Smooth muscle cell (in vitro differentiated cells): ENCODE measurements around the gene ENDOG. TPM values are rescaled to one million over a fixed set of nuclear protein-coding genes. Genes with fewer than 3 reads are reported as not detected.
"Not testable (repeated sequence)": the region's sequence is repeated elsewhere in the genome, so short reads cannot be mapped to it uniquely, and the experiment has no call there.

Experiments
- DNase-seq: peaks from one replicate; lab custom pipeline; 2025; ENCODE audit not compliant: unreplicated experiment; lab: John Stamatoyannopoulos, UW
- H2AFZ ChIP-seq: fragments of 200-600 bp; sonication (generic); 2 replicates; pipeline ENCODE4 v1.6.0; 2016; ENCODE audit warnings: antibody characterized with exemption, low read depth, mild to moderate bottlenecking
- H3F3A ChIP-seq: fragments of 200-600 bp; sonication (generic); 2 replicates; pipeline ENCODE4 v1.6.0; 2017; ENCODE audit warnings: antibody characterized with exemption, low read depth
- H3K27ac ChIP-seq: fragments of 200-600 bp; sonication (generic); 2 replicates; pipeline ENCODE4 v1.5.1; 2016; ENCODE audit warnings: low read depth, mild to moderate bottlenecking
- H3K27me3 ChIP-seq: fragments of 200-600 bp; sonication (generic); 2 replicates; pipeline ENCODE4 v1.6.1; 2016; ENCODE audit warnings: low read depth, mild to moderate bottlenecking
- H3K36me3 ChIP-seq: fragments of 200-600 bp; sonication (generic); 2 replicates; pipeline ENCODE4 v1.5.1; 2016; ENCODE audit warnings: low read depth
- H3K4me1 ChIP-seq: fragments of 200-600 bp; sonication (generic); 2 replicates; pipeline ENCODE4 v1.5.1; 2016; ENCODE audit warnings: low read depth
- H3K4me2 ChIP-seq: fragments of 200-600 bp; sonication (generic); 2 replicates; pipeline ENCODE4 v1.6.0; 2016; ENCODE audit warnings: mild to moderate bottlenecking
- H3K4me3 ChIP-seq: fragments of 200-600 bp; sonication (generic); 2 replicates; pipeline ENCODE4 v1.5.1; 2016; ENCODE audit warnings: mild to moderate bottlenecking
- H3K79me2 ChIP-seq: fragments of 200-600 bp; sonication (generic); 2 replicates; pipeline ENCODE4 v1.6.0; 2016; ENCODE audit warnings: low read depth, mild to moderate bottlenecking
- H3K9ac ChIP-seq: fragments of 200-600 bp; sonication (generic); 2 replicates; pipeline ENCODE4 v1.6.0; 2016; ENCODE audit warnings: low read depth
- H3K9me3 ChIP-seq: fragments of 200-600 bp; sonication (generic); replicated peaks from 2 replicates; pipeline ENCODE4 v1.5.1; 2016; ENCODE audit warnings: low read depth
- H4K20me1 ChIP-seq: fragments of 200-600 bp; sonication (generic); 2 replicates; pipeline ENCODE4 v1.6.0; 2016; ENCODE audit warnings: low read depth
- WGBS: methylation state at CpG from one replicate; pipeline ENCODE4 v1.1.7; 2016; ENCODE audit warnings: low lambda C conversion rate; 5-methylcytosine and 5-hydroxymethylcytosine counted together
- polyA plus RNA-seq: library from polyadenylated mRNA; unstranded; fragments of >200 nt; fragmentation: Nextera tagmentation; extraction: Ambion mirVana; gene quantifications from 2 replicates; pipeline ENCODE4 v1.2.1, GENCODE V29; 2016
- total RNA-seq: library from RNA; depleted of rRNA; stranded (reverse); fragments of >200 nt; gene quantifications from 2 replicates; pipeline ENCODE4 v1.2.3, GENCODE V29; 2014
- TF ChIP-seq, protein P1 (sequence below): fragments of 200-600 bp; sonication (generic); IDR thresholded peaks from 2 replicates; pipeline ENCODE4 v1.5.1; 2017; ENCODE audit warnings: borderline replicate concordance, mild to moderate bottlenecking, antibody characterized with exemption; ENCODE audit not compliant: insufficient read depth, poor library complexity, severe bottlenecking

Gene ENDOG
- total and polyA plus RNA-seq, 2 experiments from 2014 or later: 18.4 to 30.5 TPM

DNA sequence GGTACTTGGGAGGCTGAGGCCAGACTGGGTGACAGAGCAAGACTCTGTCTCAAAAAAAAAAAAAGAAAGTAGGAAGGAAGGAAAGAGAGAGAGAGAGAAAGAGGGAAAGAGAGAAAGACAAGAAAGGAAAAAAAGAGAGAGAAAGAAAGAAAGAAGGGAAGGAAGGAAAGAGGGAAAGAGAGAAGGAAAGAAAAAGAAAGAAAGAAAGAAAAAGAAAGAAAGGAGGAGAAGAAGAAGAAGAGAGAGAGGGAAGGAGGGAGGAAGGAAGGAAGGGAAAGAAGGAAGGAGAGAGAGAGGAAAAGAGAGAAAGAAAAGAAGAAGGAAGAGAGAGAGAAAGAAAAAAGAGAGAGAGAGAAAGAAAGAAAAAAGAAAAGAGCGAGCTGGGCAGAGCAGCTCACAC is 43.5 kb upstream of the ENDOG start:
- Histone ChIP-seq H3K4me3 (no peak overlapping the region), H3K9ac (no peak overlapping the region), H3K79me2 (peaks cover 11% of the 10 kb centered on the region), H3K4me1 (peaks cover 11% of the 10 kb centered on the region), H3K27me3 (no peaks in the 10 kb centered on the region), H3K36me3 (no peaks in the 10 kb centered on the region), H2AFZ (no peak overlapping the region), H3K9me3 (no peaks in the 10 kb centered on the region), H3F3A (peaks cover 5% of the 10 kb centered on the region), H4K20me1 (no peaks in the 10 kb centered on the region), H3K27ac (no peak overlapping the region), H3K4me2 (no peak overlapping the region)
- TF ChIP-seq, protein P1, sequence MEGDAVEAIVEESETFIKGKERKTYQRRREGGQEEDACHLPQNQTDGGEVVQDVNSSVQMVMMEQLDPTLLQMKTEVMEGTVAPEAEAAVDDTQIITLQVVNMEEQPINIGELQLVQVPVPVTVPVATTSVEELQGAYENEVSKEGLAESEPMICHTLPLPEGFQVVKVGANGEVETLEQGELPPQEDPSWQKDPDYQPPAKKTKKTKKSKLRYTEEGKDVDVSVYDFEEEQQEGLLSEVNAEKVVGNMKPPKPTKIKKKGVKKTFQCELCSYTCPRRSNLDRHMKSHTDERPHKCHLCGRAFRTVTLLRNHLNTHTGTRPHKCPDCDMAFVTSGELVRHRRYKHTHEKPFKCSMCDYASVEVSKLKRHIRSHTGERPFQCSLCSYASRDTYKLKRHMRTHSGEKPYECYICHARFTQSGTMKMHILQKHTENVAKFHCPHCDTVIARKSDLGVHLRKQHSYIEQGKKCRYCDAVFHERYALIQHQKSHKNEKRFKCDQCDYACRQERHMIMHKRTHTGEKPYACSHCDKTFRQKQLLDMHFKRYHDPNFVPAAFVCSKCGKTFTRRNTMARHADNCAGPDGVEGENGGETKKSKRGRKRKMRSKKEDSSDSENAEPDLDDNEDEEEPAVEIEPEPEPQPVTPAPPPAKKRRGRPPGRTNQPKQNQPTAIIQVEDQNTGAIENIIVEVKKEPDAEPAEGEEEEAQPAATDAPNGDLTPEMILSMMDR: no peak
- DNase-seq: no peak
- 100% methylated on average over 1 of the region's 1 CpG for WGBS

DNA sequence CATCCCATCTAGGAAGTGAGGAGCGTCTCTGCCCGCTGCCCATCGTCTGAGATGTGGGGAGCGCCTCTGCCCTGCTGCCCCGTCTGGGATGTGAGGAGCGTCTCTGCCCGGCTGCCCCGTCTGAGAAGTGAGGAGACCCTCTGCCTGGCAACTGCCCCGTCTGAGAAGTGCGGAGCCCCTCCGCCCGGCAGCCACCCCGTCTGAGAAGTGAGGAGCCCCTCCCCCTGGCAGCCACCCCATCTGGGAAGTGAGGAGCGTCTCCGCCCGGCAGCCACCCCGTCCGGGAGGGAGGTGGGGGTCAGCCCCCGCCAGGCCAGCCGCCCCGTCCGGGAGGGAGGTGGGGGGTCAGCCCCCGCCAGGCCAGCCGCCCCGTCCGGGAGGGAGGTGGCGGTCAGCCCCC is 38.2 kb upstream of the ENDOG start:
- H3K9ac ChIP-seq, H3K36me3 ChIP-seq, H2AFZ ChIP-seq, H3K4me2 ChIP-seq, H3F3A ChIP-seq, H4K20me1 ChIP-seq, H3K27me3 ChIP-seq, H3K27ac ChIP-seq, H3K4me1 ChIP-seq, H3K79me2 ChIP-seq, H3K9me3 ChIP-seq, DNase-seq, H3K4me3 ChIP-seq: not testable (repeated sequence)
- 97% methylated on average over 9 of the region's 27 CpGs for WGBS

DNA sequence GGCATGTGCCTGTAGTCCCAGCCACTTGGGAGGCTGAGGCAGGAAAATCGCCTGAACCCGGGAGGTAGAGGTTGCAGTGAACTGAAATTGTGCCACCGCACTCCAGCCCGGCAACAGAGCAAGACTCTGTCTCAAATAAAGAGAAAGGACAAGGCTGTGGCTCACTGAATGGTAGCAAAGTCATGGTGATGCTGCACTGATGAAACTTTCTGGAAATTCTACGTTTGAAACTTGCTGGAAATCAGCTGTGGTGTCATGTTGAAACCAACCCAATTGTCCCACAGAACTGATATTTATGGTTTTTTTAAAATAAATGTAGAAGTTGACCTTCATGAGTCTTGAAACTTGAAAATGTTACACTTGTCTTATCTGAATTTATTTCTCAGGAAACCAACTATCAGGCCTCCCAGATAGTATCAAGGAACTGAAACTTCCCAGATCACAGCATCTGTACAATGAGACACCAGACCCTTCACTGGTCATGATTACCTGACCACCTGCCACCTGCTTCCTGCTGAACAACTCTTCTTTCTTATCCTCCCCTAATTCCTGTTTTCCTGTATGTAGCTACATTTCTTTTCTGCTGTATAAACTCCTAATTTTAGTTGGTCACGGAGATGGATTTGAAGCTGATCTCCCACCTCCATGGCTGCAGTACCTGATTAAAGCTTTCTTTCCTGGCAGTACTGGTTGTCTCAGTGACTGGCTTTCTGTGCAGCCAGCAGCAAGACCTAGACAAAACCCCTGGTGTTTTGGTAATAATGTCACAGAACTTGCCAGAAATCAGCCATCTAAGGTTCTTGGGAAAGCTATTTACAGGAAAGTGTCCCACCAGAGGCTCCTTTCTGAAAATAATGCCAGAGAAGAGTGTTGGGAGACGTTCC is 36.9 kb upstream of the ENDOG start:
- no peaks in the 10 kb centered on the region for H3K79me2 ChIP-seq
- no peak overlapping the region for H3K4me3 ChIP-seq

DNA sequence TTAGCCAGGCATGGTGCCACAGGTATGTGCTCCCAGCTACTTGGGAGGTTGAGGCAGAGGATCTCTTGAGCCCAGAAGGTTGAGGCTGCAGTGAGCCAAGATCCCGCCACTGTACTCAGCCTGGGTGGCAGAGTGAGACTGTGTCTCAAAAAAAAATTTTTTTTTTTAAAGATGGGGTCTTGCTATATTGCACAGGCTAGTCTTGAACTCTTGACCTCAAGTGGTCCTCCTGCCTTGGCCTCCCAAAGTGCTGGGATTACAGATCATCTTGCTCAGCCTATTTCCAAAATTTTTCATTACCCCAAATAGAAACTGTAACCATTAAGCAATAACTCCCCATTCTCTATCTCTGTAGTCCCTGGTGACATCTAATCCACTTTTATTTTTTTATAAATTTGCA is 35.6 kb upstream of the ENDOG start:
- TF ChIP-seq, protein P1: no peak
- 100% methylated on average over 1 of the region's 1 CpG for WGBS
- H3K9me3 ChIP-seq: no peaks in the 10 kb centered on the region

More for the DNA sequence above, 36.9 kb upstream of the ENDOG start:
- no peaks in the 10 kb centered on the region for H3K9me3 ChIP-seq
- H3K9ac ChIP-seq: no peak overlapping the region
- no peaks in the 10 kb centered on the region for H4K20me1 ChIP-seq
- no peaks in the 10 kb centered on the region for H3F3A ChIP-seq
- H2AFZ ChIP-seq: no peak overlapping the region
- no peak overlapping the region for H3K4me2 ChIP-seq
- TF ChIP-seq, protein P1: no peak
- 90% methylated on average over 7 of the region's 7 CpGs for WGBS
- DNase-seq: no peak
- H3K27ac ChIP-seq: no peak overlapping the region
- H3K27me3 ChIP-seq: no peaks in the 10 kb centered on the region
- H3K36me3 ChIP-seq: no peaks in the 10 kb centered on the region
- no peaks in the 10 kb centered on the region for H3K4me1 ChIP-seq

More for the DNA sequence above, 35.6 kb upstream of the ENDOG start:
- Histone ChIP-seq H3K4me1 (no peaks in the 10 kb centered on the region), H3K36me3 (no peaks in the 10 kb centered on the region), H4K20me1 (no peaks in the 10 kb centered on the region), H3K27me3 (no peaks in the 10 kb centered on the region), H3K4me3 (no peak overlapping the region), H3K9ac (no peak overlapping the region), H3K4me2 (no peak overlapping the region), H3K27ac (no peak overlapping the region), H3F3A (no peaks in the 10 kb centered on the region), H2AFZ (no peak overlapping the region), H3K79me2 (peaks cover 5% of the 10 kb centered on the region)
- no peak for DNase-seq
